Measurements from ENCODE around the gene ACOXL.

ACOXL gene

DNA sequence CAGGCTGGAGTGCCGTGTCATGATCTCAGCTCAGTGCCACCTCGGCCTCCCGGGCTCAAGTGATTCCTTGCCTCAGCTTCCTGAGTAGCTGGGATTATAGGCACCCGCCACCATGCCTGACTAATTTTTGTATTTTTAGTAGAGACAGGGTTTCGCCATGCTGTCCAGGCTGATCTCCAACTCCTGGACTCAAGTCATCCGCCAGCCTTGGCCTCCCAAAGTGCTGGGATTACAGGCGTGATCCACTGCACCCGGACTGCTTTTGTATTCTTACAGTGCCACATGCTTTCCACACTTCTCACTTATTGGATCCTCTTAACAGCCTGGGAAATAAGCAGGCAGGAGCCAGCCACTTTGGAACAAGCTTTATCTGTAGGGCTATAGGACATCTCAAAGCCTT is 363.1 kb downstream of the ACOXL start:
- H3K9me3 ChIP-seq (ENCODE audit: insufficient read depth, low read depth, low read length), result no peaks in the 10 kb centered on the region
- peaks cover 6% of the 10 kb centered on the region; the same call in 1 of the 2 replicates for H3K4me1 ChIP-seq (ENCODE audit: insufficient read depth, low read length)
- H3K27me3 ChIP-seq (ENCODE audit: insufficient read depth, low read length), result no peaks in the 10 kb centered on the region
- 94% methylated on average over 8 of the region's 8 CpGs for WGBS
- H3K27ac ChIP-seq (ENCODE audit: low read depth, low read length), result no peak overlapping the region
- H3K36me3 ChIP-seq (ENCODE audit: insufficient read depth, low read length), result no peaks in the 10 kb centered on the region
- H3K4me3 ChIP-seq (ENCODE audit: low read length), result no peak overlapping the region
- H3K9ac ChIP-seq (ENCODE audit: low read depth, low read length), result no peak overlapping the region

DNA sequence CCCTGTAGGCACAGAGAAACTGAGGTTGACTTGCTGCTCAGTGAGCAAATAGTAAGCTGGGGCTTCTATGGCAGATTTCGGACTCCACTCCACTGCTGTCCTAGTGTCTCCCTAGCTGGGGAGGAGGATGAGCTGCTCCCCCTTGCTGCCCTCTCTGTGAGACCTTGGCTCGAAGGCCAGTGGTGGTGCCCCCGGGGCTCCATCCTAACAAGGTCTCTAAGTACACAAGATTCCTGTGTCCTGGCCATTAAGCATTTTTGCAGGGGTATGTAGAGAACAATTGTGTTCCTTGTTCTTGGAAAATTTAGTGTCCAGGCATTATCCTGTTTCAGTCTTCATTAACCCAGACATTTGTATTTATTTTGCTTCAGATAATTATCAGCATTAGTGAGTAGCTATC is 367.0 kb downstream of the ACOXL start:
- no peak overlapping the region for H3K4me3 ChIP-seq (ENCODE audit: low read length)
- 91% methylated on average over 3 of the region's 3 CpGs for WGBS
- no peak overlapping the region for H3K9ac ChIP-seq (ENCODE audit: low read depth, low read length)
- no peaks in the 10 kb centered on the region for H3K27me3 ChIP-seq (ENCODE audit: insufficient read depth, low read length)
- H3K9me3 ChIP-seq (ENCODE audit: insufficient read depth, low read depth, low read length), result no peaks in the 10 kb centered on the region
- no peak overlapping the region for H3K27ac ChIP-seq (ENCODE audit: low read depth, low read length)
- peaks cover 6% of the 10 kb centered on the region; the same call in 1 of the 2 replicates for H3K4me1 ChIP-seq (ENCODE audit: insufficient read depth, low read length)
- H3K36me3 ChIP-seq (ENCODE audit: insufficient read depth, low read length), result no peaks in the 10 kb centered on the region

DNA sequence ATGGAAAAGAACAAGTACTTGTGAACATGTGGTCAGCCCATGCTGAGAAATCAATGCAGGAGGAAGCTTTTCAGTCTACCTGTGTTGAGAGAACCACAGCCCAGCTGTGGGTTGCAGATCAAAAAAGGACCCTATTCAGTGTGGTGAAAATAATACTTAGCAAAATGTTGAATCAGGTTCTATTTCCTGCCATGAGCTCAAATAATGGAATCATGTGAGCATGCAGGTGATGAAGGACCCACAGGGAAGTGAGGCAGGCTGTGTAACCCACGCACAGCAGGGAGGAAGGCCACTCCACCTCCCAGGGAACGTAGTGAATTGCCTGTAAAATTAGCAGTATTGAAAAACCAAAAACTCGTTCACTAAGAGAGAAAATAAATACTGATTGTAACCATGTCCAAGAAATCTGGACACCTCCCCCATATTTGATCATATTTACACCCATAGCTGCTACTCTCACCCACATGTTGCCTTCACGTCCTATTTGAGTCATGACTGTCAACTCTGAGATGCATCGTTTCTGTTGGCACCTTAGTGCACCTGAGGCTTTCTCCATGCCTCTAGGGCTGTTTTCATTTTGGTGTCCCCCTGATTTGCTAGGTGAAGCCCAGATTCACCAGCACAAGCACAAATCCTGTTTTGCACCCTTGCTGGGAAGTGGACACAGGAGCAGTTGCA is 367.9 kb downstream of the ACOXL start:
- Histone ChIP-seq H3K27ac (ENCODE audit: low read depth, low read length) (no peak overlapping the region), H3K36me3 (ENCODE audit: insufficient read depth, low read length) (no peaks in the 10 kb centered on the region), H3K27me3 (ENCODE audit: insufficient read depth, low read length) (no peaks in the 10 kb centered on the region), H3K9ac (ENCODE audit: low read depth, low read length) (no peak overlapping the region), H3K9me3 (ENCODE audit: insufficient read depth, low read depth, low read length) (no peaks in the 10 kb centered on the region), H3K4me3 (ENCODE audit: low read length) (no peak overlapping the region), H3K4me1 (ENCODE audit: insufficient read depth, low read length) (peaks cover 6% of the 10 kb centered on the region; the same call in 1 of the 2 replicates)
- 91% methylated on average over 5 of the region's 5 CpGs for WGBS

DNA sequence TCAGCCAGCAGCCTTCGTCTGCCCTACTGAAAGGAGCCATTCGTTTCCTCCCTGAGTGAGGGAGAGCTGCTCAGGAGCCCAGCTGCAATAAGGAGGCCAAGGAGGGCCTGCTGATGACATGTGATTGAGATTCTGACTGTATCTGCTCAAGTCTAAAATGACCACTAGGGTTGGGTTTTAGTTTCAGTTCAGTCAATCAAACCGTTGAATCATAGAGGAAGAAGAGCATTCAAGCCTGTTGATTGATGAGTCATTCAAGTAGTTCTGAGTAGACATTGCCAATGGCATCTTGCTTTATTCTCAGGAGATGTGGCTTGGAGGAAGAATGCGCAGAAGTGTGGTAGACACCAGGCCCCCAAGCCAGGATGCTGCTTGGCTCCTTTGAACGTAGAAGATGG is 368.4 kb downstream of the ACOXL start:
- Histone ChIP-seq H3K27me3 (ENCODE audit: insufficient read depth, low read length) (no peaks in the 10 kb centered on the region), H3K9me3 (ENCODE audit: insufficient read depth, low read depth, low read length) (no peaks in the 10 kb centered on the region), H3K36me3 (ENCODE audit: insufficient read depth, low read length) (no peaks in the 10 kb centered on the region), H3K9ac (ENCODE audit: low read depth, low read length) (no peak overlapping the region), H3K4me3 (ENCODE audit: low read length) (no peak overlapping the region), H3K4me1 (ENCODE audit: insufficient read depth, low read length) (peaks cover 6% of the 10 kb centered on the region; the same call in 1 of the 2 replicates), H3K27ac (ENCODE audit: low read depth, low read length) (no peak overlapping the region)
- 92% methylated on average over 4 of the region's 5 CpGs for WGBS

DNA sequence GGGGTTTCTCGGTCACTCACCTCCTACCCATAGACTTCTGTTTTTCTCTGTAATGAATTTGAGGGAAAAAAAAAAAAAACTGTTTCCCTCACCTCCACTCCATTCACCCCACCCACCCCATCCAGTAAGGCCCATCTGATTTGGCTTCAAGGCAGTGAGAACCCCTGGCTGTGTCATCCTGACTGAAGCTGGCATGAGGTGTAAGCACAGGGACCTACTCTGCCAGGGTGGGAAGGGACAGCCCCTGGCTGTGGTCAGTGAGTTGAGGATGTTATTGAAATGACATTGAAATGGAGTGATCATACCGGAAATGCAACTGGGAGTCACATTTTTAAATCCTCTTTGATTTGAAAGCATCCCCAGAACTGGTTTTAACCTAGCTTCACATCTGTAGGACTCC is 369.2 kb downstream of the ACOXL start:
- Histone ChIP-seq H3K9me3 (ENCODE audit: insufficient read depth, low read depth, low read length) (no peaks in the 10 kb centered on the region), H3K27me3 (ENCODE audit: insufficient read depth, low read length) (no peaks in the 10 kb centered on the region), H3K4me3 (ENCODE audit: low read length) (no peak overlapping the region), H3K4me1 (ENCODE audit: insufficient read depth, low read length) (peaks cover 6% of the 10 kb centered on the region; the same call in 1 of the 2 replicates), H3K9ac (ENCODE audit: low read depth, low read length) (no peak overlapping the region), H3K36me3 (ENCODE audit: insufficient read depth, low read length) (no peaks in the 10 kb centered on the region), H3K27ac (ENCODE audit: low read depth, low read length) (no peak overlapping the region)
- 92% methylated on average over 1 of the region's 2 CpGs for WGBS

DNA sequence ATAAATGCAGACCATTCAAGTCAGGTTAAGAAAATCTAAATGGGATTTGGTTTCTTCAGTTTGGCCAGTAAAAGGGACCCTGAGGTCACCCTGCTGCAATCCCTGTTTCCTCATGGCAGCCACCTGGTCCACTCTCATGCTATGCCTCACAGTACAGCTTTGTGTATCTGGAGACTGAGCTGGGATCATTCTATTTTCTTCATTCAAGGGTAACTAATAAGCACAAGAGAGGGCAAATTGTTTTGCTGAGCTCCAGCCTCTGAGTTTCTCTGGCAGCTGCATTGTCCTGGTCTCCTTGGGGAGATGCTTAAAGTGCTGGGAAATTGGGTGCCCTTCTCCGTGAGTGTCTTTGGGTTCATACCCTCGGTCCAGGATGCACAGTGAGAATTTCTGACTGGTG is 369.8 kb downstream of the ACOXL start:
- 95% methylated on average over 2 of the region's 2 CpGs for WGBS
- no peak overlapping the region for H3K27ac ChIP-seq (ENCODE audit: low read depth, low read length)
- no peaks in the 10 kb centered on the region for H3K27me3 ChIP-seq (ENCODE audit: insufficient read depth, low read length)

DNA sequence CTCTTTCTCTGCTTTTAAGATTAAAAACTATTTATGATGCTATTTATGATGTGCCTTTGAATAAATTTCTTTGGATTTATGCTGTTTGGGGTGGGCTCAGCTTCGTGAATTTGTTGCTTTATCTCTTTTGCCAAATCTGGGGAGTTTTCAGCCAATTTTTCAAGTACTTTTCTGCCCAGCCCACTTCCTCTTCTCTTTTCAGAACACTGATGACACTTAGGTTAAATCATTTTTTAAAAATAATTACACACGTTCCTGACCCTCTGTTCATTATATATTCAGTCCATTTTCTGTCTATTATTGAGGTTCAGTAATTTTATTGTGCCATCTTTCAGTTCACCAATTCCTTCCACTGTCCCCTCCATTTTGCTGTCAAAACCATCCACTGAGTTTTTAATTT is 373.6 kb downstream of the ACOXL start:
- no peak overlapping the region for H3K4me3 ChIP-seq (ENCODE audit: low read length)
- no peaks in the 10 kb centered on the region for H3K4me1 ChIP-seq (ENCODE audit: insufficient read depth, low read length)
- H3K27me3 ChIP-seq (ENCODE audit: insufficient read depth, low read length), result no peaks in the 10 kb centered on the region
- 100% methylated on average over 1 of the region's 2 CpGs for WGBS
- no peaks in the 10 kb centered on the region for H3K36me3 ChIP-seq (ENCODE audit: insufficient read depth, low read length)
- H3K9ac ChIP-seq (ENCODE audit: low read depth, low read length), result no peak overlapping the region
- H3K27ac ChIP-seq (ENCODE audit: low read depth, low read length), result no peak overlapping the region
- H3K9me3 ChIP-seq (ENCODE audit: insufficient read depth, low read depth, low read length), result no peaks in the 10 kb centered on the region

More for the DNA sequence above, 369.8 kb downstream of the ACOXL start:
- Histone ChIP-seq H3K4me3 (ENCODE audit: low read length) (no peak overlapping the region), H3K9me3 (ENCODE audit: insufficient read depth, low read depth, low read length) (no peaks in the 10 kb centered on the region), H3K36me3 (ENCODE audit: insufficient read depth, low read length) (no peaks in the 10 kb centered on the region), H3K4me1 (ENCODE audit: insufficient read depth, low read length) (peaks cover 6% of the 10 kb centered on the region; the same call in 1 of the 2 replicates), H3K9ac (ENCODE audit: low read depth, low read length) (no peak overlapping the region)

DNA sequence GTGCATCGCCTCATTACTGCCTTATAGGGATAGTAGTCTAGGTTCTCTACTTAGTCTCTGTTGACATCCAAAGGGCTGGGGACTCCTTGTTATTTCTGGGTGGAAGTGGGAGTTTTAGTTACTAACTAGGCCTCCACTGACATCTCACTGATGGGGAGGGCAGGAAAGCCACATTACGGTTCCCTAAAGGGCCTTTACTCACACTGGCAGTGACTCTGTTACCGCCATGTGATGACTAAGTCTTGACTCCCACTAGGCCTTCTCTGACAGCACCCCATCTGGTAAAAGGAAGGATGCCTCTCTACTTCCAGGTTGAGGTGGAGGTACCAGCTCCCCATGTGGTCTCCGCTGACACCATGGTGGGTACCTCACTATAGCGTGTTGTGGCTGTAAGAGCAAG is 374.3 kb downstream of the ACOXL start:
- 91% methylated on average over 5 of the region's 5 CpGs for WGBS
- Histone ChIP-seq H3K9me3 (ENCODE audit: insufficient read depth, low read depth, low read length) (no peaks in the 10 kb centered on the region), H3K4me1 (ENCODE audit: insufficient read depth, low read length) (no peaks in the 10 kb centered on the region), H3K4me3 (ENCODE audit: low read length) (no peak overlapping the region), H3K27ac (ENCODE audit: low read depth, low read length) (no peak overlapping the region), H3K27me3 (ENCODE audit: insufficient read depth, low read length) (no peaks in the 10 kb centered on the region), H3K36me3 (ENCODE audit: insufficient read depth, low read length) (no peaks in the 10 kb centered on the region), H3K9ac (ENCODE audit: low read depth, low read length) (no peak overlapping the region)

DNA sequence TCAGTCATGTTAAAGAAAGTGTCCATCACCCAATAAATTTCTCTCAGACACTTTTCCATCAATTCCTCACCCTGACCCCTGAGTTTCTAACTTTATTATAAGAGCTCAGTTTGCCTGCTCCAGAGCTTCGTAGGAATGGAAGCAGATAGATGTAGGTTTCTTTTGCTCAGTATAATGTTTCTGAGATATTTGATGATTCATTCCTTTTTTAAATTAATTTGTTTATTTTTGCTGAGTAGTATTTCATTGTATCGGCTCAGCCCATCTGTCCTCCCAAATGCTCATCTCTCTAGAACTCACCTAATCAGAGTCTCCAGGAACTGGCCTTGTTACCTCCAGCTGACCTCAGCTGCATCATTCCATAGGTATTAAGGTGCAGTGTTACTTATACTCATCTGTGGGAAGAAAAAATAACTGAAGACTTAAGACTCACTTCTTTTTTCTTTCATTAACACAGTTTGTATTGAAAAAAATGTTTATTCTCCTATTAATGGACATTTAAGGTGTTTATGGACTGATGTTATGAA is 376.4 kb downstream of the ACOXL start:
- Histone ChIP-seq H3K4me3 (ENCODE audit: low read length) (no peak overlapping the region), H3K36me3 (ENCODE audit: insufficient read depth, low read length) (no peaks in the 10 kb centered on the region), H3K9me3 (ENCODE audit: insufficient read depth, low read depth, low read length) (no peaks in the 10 kb centered on the region), H3K4me1 (ENCODE audit: insufficient read depth, low read length) (no peaks in the 10 kb centered on the region), H3K27me3 (ENCODE audit: insufficient read depth, low read length) (no peaks in the 10 kb centered on the region), H3K9ac (ENCODE audit: low read depth, low read length) (no peak overlapping the region), H3K27ac (ENCODE audit: low read depth, low read length) (no peak overlapping the region)
- 100% methylated on average over 2 of the region's 2 CpGs for WGBS

DNA sequence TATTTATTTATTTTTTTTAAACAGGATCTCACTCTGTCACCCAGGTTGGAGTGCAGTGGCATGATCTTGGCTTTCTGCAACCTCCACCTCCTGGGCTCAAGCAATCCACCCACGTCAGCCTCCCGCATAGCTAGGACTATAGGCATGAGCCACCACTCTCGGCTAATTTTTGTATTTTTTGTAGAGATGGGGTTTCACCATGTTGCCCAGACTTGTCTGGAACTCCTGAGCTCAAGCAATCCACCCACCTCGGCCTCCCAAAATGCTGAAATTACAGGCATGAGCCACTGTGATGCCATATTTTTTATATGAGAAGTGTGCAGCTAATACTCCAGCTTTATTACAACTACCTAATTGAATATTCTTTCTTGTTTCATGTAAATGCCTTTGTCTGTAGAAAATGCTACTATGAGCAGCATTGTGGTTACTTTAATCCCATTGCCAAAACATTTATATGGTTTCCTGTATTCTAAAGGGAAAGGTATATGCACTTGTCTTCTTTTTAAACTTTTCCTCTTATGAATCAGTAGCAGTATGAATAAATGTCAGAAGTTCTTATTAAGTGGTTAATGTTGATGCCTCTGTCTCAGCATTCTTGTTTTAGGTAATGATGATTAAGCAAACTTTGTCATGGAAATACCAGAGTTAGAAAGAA is 378.9 kb downstream of the ACOXL start:
- WGBS, result 97% methylated on average over 4 of the region's 4 CpGs

DNA sequence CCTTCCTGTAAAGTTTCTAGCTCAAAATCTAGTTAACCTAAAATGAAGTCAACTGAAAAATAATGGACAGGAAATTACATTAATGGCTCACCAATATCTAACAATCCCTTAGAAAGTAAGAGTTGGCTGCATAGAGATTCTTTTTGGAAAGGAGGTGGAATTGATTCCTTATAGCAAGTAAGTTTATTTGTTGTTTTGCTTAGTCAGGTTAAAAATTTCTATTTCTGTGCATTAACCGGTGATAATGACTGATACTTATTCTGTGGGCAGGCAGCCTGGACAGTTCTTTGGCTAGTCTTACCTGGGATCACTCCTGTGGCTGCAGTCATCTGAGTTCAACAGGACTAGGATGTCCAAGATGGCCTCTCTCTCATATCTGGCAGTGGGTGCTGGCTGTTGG is 381.5 kb downstream of the ACOXL start:
- Histone ChIP-seq H3K9me3 (ENCODE audit: insufficient read depth, low read depth, low read length) (no peaks in the 10 kb centered on the region), H3K27me3 (ENCODE audit: insufficient read depth, low read length) (peaks cover 21% of the 10 kb centered on the region), H3K4me1 (ENCODE audit: insufficient read depth, low read length) (peaks cover 7% of the 10 kb centered on the region), H3K36me3 (ENCODE audit: insufficient read depth, low read length) (no peaks in the 10 kb centered on the region), H3K9ac (ENCODE audit: low read depth, low read length) (no peak overlapping the region), H3K27ac (ENCODE audit: low read depth, low read length) (no peak overlapping the region), H3K4me3 (ENCODE audit: low read length) (no peak overlapping the region)
- WGBS, result 93% methylated on average over 1 of the region's 1 CpG

More for the DNA sequence above, 378.9 kb downstream of the ACOXL start:
- peaks cover 3% of the 10 kb centered on the region; the same call in 1 of the 2 replicates for H3K27me3 ChIP-seq (ENCODE audit: insufficient read depth, low read length)
- H3K4me1 ChIP-seq (ENCODE audit: insufficient read depth, low read length), result no peaks in the 10 kb centered on the region
- no peaks in the 10 kb centered on the region for H3K36me3 ChIP-seq (ENCODE audit: insufficient read depth, low read length)
- no peak overlapping the region for H3K4me3 ChIP-seq (ENCODE audit: low read length)
- no peaks in the 10 kb centered on the region for H3K9me3 ChIP-seq (ENCODE audit: insufficient read depth, low read depth, low read length)
- no peak overlapping the region for H3K9ac ChIP-seq (ENCODE audit: low read depth, low read length)
- no peak overlapping the region for H3K27ac ChIP-seq (ENCODE audit: low read depth, low read length)
